ENCODE results near the gene SHCBP1.
"Not testable (repeated sequence)": the region's sequence is repeated elsewhere in the genome, so short reads cannot be mapped to it uniquely, and the experiment has no call there.

Gene SHCBP1, protein sequence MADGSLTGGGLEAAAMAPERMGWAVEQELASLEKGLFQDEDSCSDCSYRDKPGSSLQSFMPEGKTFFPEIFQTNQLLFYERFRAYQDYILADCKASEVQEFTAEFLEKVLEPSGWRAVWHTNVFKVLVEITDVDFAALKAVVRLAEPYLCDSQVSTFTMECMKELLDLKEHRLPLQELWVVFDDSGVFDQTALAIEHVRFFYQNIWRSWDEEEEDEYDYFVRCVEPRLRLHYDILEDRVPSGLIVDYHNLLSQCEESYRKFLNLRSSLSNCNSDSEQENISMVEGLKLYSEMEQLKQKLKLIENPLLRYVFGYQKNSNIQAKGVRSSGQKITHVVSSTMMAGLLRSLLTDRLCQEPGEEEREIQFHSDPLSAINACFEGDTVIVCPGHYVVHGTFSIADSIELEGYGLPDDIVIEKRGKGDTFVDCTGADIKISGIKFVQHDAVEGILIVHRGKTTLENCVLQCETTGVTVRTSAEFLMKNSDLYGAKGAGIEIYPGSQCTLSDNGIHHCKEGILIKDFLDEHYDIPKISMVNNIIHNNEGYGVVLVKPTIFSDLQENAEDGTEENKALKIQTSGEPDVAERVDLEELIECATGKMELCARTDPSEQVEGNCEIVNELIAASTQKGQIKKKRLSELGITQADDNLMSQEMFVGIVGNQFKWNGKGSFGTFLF

DNA sequence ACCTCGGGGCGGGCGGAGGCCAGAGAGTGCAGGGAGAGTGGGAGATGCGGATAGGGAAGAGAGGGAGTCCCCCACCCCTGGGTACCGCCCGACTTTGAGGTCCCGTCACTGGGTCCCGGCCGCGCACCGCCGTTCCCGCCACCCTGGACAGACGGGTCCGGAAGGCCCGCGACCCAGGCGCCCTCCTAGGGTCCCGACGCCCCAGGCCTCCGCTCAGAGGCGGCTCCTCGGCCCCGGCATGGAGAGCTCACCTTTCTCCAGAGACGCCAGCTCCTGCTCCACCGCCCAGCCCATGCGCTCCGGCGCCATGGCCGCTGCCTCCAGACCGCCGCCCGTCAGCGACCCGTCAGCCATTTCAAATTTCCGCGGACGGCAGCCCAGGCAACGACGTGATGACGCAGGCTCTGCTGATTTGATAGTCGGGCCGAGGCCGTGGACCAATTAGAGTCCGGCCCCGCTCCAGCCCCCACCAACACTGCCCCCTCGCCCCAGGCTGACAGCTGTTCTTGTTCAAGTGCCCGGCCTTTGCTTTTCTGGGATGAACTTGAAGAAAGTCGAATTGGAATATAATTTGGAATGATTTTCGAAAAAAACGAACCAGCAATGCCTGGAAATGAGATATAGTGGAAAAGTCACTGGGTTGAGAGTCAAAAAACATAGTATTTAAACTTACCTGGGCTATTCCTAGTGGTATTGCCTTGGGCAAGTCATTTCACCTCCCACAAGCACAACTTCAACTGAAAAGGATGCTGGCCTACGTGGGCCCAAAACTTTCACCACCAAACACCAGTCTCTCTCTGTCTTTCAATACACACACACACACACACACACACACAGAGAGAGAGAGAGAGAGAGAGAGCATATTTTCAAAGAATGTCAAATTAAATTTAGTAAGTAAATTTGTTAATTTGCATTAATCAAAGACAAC is at the start of gene SHCBP1:
TSS of gene SHCBP1 (minus strand) at position 374 of the 928 bp plus-strand sequence. CDS start at position 354, 20 bp downstream.
- peak; percentile 76 for DNase-seq (ENCODE audit: low read depth)

- no peak for DNase-seq (ENCODE audit: low read depth)
These were observed 40.9 kb upstream of the SHCBP1 start for GRCh38 chr16:46662123-46662522.

DNA sequence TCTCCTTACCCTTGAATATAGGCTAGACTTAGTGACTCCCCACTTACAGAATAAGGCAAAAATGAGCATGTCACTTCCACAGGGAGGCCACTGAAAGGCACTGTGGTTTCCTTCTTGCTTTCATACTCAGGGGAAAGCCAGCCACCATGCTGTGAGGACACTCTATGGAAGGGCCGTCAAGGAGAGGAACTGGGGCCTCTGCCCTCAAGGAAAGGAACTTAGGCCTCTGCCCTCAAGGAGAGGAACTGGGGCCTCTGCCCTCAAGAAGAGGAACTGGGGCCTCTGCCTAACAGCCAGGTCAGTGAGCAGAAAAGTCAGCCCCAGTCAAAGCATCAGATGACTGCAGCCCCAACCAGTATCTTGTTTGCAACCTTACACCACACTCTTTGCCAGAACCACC is 37.7 kb upstream of the SHCBP1 start:
- DNase-seq (ENCODE audit: low read depth), result no peak

DNA sequence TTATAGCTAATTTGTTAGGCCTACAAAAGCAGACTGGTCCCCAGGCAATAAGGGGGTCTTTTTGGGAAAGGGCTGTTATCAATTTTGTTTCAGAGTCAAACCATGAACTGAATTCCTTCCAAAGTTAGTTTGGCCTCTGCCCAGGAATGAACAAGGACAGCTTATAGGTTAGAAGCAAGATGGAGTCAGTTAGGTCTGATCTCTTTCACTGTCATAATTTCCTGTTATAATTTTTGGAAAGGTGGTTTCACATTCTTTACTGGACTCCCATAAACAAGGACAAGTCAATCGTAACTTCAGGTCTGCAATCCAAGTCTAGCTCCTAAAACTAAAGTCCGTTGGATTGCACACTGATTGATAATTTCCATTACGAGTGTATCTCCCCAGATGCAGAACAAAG is 30.1 kb upstream of the SHCBP1 start:
- DNase-seq (ENCODE audit: low read depth), result no peak

DNA sequence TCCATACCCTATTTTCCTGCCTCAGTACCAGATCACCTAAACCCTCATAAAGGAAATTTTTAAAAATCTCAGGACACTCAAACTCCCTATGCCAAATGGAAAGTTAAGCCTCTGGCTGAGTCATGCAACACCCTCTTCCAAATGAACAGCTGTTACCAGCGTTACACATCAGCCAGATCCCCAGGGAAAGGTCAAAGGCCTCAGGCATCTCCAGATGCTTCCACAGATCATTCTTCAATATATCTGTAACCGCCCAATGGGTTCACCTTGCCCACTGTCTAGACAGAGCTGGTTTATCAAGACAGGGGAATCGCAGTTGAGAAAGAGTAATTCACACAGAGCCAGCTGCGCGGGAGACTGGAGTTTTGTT is 29.1 kb upstream of the SHCBP1 start:
- DNase-seq (ENCODE audit: low read depth), result peak; percentile 79

DNA sequence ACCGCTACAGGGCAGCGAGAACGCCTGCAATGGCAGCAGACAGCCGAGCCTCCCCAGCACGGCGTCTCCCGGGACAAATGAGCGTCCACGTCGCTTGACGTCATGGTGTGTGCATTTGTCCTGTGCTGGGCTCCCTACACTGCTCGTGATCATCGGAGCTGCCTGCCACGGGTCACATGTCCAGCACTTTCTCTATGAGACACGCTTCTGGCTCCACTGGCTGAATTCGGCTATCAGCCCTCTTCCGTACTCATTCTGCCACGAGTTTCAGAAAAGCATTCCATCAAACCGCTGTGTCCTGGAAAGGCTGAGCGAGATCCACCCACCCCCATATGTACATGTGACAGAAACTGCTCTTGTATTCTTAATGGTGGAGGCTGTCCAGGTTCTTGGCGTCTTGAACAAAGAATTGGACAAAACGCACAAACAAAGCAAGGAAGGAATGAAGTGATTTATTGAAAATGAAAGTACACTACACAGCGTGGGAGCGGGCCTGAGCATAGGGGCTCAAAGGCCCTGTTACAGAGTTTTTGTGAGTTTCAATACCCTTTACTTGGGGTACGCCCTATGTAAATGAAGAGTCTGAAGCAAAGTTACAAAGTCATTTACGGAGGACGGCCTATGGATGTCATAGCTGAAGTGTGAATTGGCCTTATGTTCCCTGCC is 28.5 kb upstream of the SHCBP1 start:
- peak; percentile 75 for DNase-seq (ENCODE audit: low read depth)

- no peak for DNase-seq (ENCODE audit: low read depth)
These were observed 27.5 kb upstream of the SHCBP1 start for GRCh38 chr16:46648656-46649055.

- DNase-seq (ENCODE audit: low read depth), result peak; percentile 70
These were observed 18.1 kb upstream of the SHCBP1 start for GRCh38 chr16:46638947-46639925.

DNA sequence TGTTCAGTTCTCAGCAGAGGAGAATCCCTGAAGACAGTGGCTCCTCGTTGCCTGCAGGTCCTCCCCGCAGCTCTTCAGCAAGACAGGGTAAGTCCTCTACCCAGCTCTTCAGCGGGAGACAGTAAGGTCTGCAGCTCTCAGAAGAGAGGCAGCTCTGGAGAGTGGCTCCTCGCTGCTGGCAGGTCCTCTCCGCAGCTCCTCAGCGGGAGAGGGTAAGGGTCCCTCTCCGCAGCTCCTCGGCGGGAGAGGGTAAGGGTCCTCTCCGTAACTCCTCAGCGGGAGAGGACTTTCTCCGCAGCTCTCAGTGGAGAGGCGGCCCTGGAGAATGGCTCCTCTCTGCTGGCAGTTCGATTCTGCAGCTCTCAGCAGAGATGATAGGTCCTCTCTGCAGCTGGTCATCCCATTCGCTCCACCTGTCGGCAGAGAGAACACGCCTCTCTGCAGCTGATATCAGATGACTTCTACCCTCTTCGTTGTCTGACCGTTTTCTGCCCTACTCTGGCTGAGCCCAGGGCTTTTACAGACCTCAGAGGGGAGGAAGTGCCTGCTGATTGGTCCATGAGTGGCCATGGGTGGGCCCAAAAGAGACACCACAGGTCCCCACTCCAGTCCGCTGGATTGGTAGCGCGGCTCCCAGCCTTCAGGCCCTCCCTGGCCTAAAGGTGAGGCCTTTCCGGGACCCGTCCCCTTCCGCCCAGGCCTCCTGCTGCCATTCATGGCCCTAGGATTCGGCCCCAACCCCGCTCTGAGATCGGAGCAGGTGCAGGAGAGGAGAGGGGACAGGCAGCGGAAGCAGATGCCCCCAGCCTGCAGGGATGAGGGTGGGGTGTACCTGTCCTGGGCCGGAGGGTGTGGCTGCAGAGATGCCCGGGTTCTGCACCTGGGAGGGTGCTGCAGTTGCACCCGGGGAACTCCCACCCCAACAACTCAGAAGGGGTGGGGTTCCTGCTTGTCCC is 11.9 kb upstream of the SHCBP1 start:
- DNase-seq (ENCODE audit: low read depth), result no peak

GRCh38 chr16:46629331-46630219 is 8.4 kb upstream of the SHCBP1 start:
- peak; percentile 56 for DNase-seq (ENCODE audit: low read depth)

- no peak for DNase-seq (ENCODE audit: low read depth)
These were observed 6.6 kb upstream of the SHCBP1 start for GRCh38 chr16:46627746-46628145.

GRCh38 chr16:46626681-46627080 is 5.5 kb upstream of the SHCBP1 start:
- not testable (repeated sequence) for DNase-seq (ENCODE audit: low read depth)

DNA sequence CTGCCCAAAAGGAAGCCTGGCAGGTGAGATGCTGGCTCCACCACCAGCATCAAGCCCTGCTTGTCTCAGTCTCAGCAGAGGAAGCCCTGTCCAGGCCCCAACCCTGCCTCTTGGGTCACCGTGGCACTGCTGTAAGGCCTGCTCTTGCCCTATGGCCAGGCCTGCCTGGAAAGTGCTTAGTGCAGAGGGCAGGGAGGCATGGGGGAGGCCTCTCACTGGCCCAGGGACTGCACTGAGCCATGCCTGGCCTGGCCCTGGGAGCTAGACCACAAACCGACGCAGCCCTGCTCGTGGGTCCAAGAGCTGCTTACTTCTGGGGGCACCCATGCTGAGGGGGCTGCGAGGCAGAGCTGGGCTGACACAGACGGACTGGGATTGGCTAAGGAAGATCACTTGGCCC is 3.7 kb upstream of the SHCBP1 start:
- not testable (repeated sequence) for DNase-seq (ENCODE audit: low read depth)

- DNase-seq (ENCODE audit: low read depth), result not testable (repeated sequence)
These were observed 2.5 kb upstream of the SHCBP1 start for GRCh38 chr16:46623707-46624106.

DNA sequence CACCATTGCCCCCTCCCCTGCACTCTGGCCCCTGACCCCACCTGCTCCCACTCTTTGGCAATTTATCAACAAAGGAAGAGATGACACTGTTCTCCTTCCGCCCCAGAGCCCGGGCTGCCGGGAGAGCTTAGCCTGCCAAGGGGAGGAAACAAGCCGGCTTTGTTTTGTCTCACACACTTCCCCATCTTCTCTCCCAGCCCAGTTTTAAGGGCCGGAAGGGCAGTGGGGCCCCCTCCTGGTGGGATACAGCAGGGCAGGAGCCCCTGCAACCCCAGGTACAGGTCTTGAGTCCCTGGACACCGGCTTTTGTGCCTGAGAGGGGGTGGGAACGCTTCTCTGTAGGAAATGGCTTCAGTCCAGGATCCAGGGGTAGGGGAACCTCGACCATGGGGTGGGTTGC is 2.1 kb upstream of the SHCBP1 start:
- not testable (repeated sequence) for DNase-seq (ENCODE audit: low read depth)

- no peak for DNase-seq (ENCODE audit: low read depth)
These were observed 926 bp upstream of the SHCBP1 start for GRCh38 chr16:46621934-46622676.

GRCh38 chr16:46620266-46621005 is 743 bp downstream of the SHCBP1 start:
- DNase-seq (ENCODE audit: low read depth), result no peak
